OCI-LY7 (cell line): ENCODE results near the gene MTOR.

ENCODE experiments used
- CTCF ChIP-seq: fragments of 200-600 bp; sonication (generic); conservative IDR thresholded peaks from 2 replicates; pipeline ENCODE4 v1.5.1; 2014; ENCODE audit warnings: mild to moderate bottlenecking, antibody characterized with exemption, low read length, moderate library complexity, mixed read lengths
- EZH2phosphoT487 ChIP-seq: fragments of 200-600 bp; sonication (generic); IDR thresholded peaks from 2 replicates; pipeline ENCODE4 v1.6.1; 2018; ENCODE audit warnings: low read depth, borderline replicate concordance, mild to moderate bottlenecking, mixed run types, antibody characterized with exemption, low read length, moderate library complexity, mixed read lengths

- TF ChIP-seq CTCF (no peak), EZH2phosphoT487 (no peak)
Observed at GRCh38 chr1:11071463-11072215, 190.7 kb downstream of the MTOR start.
